ENCODE measurements around the gene CAD.

CAD gene

GRCh38 chr2:27198627-27199026 lies 18.5 kb upstream of the CAD start:
- DNase-seq (ENCODE audit: low spot score), result no peak

- DNase-seq (ENCODE audit: low spot score), result no peak
These were observed 17.9 kb upstream of the CAD start for GRCh38 chr2:27199241-27199640.

- DNase-seq (ENCODE audit: low spot score), result no peak
These were observed 15.5 kb upstream of the CAD start for GRCh38 chr2:27201675-27202074.

- DNase-seq (ENCODE audit: low spot score), result no peak
These were observed 14.3 kb upstream of the CAD start for GRCh38 chr2:27202854-27203253.

GRCh38 chr2:27203741-27204140 lies 13.4 kb upstream of the CAD start:
- no peak for DNase-seq (ENCODE audit: low spot score)

GRCh38 chr2:27204566-27204965 lies 12.6 kb upstream of the CAD start:
- DNase-seq (ENCODE audit: low spot score), result no peak

GRCh38 chr2:27205206-27205605 lies 12.0 kb upstream of the CAD start:
- DNase-seq (ENCODE audit: low spot score), result no peak

- DNase-seq (ENCODE audit: low spot score), result no peak
These were observed 10.8 kb upstream of the CAD start for GRCh38 chr2:27206346-27206745.

GRCh38 chr2:27208486-27209050 lies 8.6 kb upstream of the CAD start:
- no peak for DNase-seq (ENCODE audit: low spot score)

- DNase-seq (ENCODE audit: low spot score), result no peak
These were observed 7.4 kb upstream of the CAD start for GRCh38 chr2:27209621-27210401.

GRCh38 chr2:27211241-27211942 lies 5.8 kb upstream of the CAD start:
- peak; percentile 32 for DNase-seq (ENCODE audit: low spot score)

GRCh38 chr2:27211943-27212625 lies 5.1 kb upstream of the CAD start, which contains the start of the genes ATRAID and SLC5A6:
ATRAID (plus strand) TSS chr2:27212041; CDS start chr2:27212369, 328 bp downstream.
SLC5A6 (minus strand) TSS chr2:27212268; CDS start chr2:27207650, 4,618 bp downstream.
- DNase-seq (ENCODE audit: low spot score), result peak; percentile 95

GRCh38 chr2:27212626-27213471 lies 4.3 kb upstream of the CAD start:
- DNase-seq (ENCODE audit: low spot score), result peak; percentile 47

GRCh38 chr2:27214941-27215340 lies 2.2 kb upstream of the CAD start:
- peak; percentile 12 for DNase-seq (ENCODE audit: low spot score)

- DNase-seq (ENCODE audit: low spot score), result no peak
These were observed 592 bp upstream of the CAD start for GRCh38 chr2:27216416-27217137.

GRCh38 chr2:27218614-27219013 lies 1.4 kb downstream of the CAD start:
- no peak for DNase-seq (ENCODE audit: low spot score)

- no peak for DNase-seq (ENCODE audit: low spot score)
These were observed 1.9 kb downstream of the CAD start for GRCh38 chr2:27219091-27219490.

GRCh38 chr2:27220091-27220490 lies 2.9 kb downstream of the CAD start:
- no peak for DNase-seq (ENCODE audit: low spot score)

GRCh38 chr2:27221166-27221565 lies 4.0 kb downstream of the CAD start:
- no peak for DNase-seq (ENCODE audit: low spot score)

GRCh38 chr2:27222407-27222806 lies 5.2 kb downstream of the CAD start:
- DNase-seq (ENCODE audit: low spot score), result no peak

GRCh38 chr2:27223416-27223815 lies 6.2 kb downstream of the CAD start:
- no peak for DNase-seq (ENCODE audit: low spot score)
